Lower lobe of right lung (tissue), 2 donors: ENCODE results near the gene PTPN11. TPM values are rescaled to one million over a fixed set of nuclear protein-coding genes. Genes with fewer than 3 reads are reported as not detected.

Experiments
- ATAC-seq, 2 donors: fragments of 200-7000 bp; cut with Tn5 transposase; one replicate each; pipeline ENCODE4 v1.9.1; 2020 to 2022; ENCODE audit warnings: mild to moderate bottlenecking in 2 of 2, moderate library complexity in 2 of 2
- DNase-seq: peaks from one replicate; pipeline ENCODE4 v3.0.0-alpha.2; 2020
- H3K27ac ChIP-seq: fragments of 200-600 bp; one replicate; pipeline ENCODE4 v1.8.0; 2022
- H3K27me3 ChIP-seq: fragments of 200-600 bp; one replicate; pipeline ENCODE4 v1.8.0; 2022; ENCODE audit warnings: low read depth
- H3K36me3 ChIP-seq: fragments of 200-600 bp; one replicate; pipeline ENCODE4 v1.8.0; 2022; ENCODE audit warnings: mild to moderate bottlenecking
- H3K4me1 ChIP-seq: fragments of 200-600 bp; one replicate; pipeline ENCODE4 v1.8.0; 2022
- H3K4me3 ChIP-seq: fragments of 200-600 bp; one replicate; pipeline ENCODE4 v1.8.0; 2022; ENCODE audit warnings: mild to moderate bottlenecking
- H3K9me3 ChIP-seq: fragments of 200-600 bp; one replicate; pipeline ENCODE4 v1.8.0; 2022
- intact Hi-C: fragments of 100-400 bp; cut with DNase I; formaldehyde crosslinking; loops from one replicate; pipeline ENCODE4 v1.11.0; 2022
- total RNA-seq: library from RNA; stranded (reverse); fragmentation: NEBNext Ultra II Directional; extraction: Animal tissue kit (Norgen Biotek cat#: 25700); gene quantifications from one replicate; pipeline ENCODE4 v1.2.1, GENCODE V29; 2021
- TF ChIP-seq, protein P1 (sequence below): fragments of 200-600 bp; IDR thresholded peaks from one replicate; pipeline ENCODE4 v1.8.0; 2022; ENCODE audit warnings: antibody characterized with exemption, mild to moderate bottlenecking
- donor health status: DM: no; HTN: yes; CAD: no; lungs with severe emphysema.

PTPN11 gene
- total RNA-seq, 1 donor from 2014 or later: 87.5 TPM

DNA sequence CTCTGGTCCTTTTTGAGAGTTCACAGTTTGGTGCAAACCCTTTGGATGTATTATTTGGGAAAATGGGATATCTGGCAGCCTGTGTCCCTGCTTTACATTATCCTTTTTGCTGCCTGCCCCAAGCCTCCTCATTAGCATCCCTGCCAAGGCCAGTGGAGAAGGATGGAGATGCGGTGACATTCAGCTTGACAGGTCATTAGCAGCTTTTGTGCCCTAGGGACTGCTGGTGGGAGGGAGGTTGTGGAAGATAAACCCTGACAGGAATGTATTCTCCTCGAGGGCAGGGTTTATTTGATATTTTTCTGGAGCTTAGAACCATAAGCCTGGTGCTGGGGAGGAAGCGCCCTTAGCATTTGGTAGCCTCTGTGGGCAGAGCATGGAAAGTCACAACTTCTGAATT lies 49.3 kb downstream of the PTPN11 start:
- no peak for ATAC-seq
- DNase-seq: no peak
- TF ChIP-seq, protein P1, sequence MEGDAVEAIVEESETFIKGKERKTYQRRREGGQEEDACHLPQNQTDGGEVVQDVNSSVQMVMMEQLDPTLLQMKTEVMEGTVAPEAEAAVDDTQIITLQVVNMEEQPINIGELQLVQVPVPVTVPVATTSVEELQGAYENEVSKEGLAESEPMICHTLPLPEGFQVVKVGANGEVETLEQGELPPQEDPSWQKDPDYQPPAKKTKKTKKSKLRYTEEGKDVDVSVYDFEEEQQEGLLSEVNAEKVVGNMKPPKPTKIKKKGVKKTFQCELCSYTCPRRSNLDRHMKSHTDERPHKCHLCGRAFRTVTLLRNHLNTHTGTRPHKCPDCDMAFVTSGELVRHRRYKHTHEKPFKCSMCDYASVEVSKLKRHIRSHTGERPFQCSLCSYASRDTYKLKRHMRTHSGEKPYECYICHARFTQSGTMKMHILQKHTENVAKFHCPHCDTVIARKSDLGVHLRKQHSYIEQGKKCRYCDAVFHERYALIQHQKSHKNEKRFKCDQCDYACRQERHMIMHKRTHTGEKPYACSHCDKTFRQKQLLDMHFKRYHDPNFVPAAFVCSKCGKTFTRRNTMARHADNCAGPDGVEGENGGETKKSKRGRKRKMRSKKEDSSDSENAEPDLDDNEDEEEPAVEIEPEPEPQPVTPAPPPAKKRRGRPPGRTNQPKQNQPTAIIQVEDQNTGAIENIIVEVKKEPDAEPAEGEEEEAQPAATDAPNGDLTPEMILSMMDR: no peak
- Histone ChIP-seq H3K27me3 (no peaks in the 10 kb centered on the region), H3K36me3 (peaks cover 21% of the 10 kb centered on the region), H3K4me1 (no peaks in the 10 kb centered on the region), H3K4me3 (no peak overlapping the region), H3K9me3 (no peaks in the 10 kb centered on the region), H3K27ac (no peak overlapping the region)
- intact Hi-C loops: no loop called here

DNA sequence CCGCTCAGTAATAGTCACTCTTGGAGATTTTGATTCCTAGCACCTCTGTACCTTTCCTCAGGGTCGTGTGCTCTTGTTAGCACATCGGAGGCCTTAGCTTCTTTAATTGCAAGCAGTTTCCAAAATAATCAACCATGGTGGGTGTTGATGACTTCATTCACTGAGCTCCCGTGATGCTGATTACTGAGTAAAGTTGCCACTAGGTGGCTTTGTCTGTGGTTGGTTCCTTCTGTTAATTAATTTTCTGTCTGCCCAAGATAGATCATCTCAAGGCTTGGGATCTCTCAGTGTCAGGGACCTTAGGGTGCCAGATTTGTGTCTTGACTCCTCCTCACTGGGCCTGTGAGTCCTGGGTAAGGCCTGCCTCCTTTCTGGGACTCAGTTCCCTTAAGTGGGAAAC lies 54.3 kb downstream of the PTPN11 start:
- no peak for ATAC-seq

DNA sequence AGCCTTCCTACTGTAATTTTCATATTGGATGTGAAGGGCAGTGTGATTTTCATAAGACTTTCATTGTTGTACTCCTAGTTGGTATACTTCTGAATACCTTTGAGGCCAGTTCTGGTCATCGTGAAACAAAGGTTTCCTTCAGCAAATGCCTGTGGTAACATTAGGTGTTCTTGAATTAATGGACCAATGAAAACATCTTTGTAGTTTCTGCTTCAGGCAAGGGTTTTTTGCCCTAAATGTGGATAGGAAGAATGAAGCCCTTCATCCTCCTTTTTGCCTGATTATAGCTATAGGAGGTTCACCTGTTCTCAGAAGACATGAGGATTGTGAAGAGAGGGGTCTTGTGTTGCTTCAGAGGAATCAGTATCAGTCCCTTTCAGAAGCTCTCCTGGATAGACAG lies 60.7 kb downstream of the PTPN11 start:
- no peak overlapping the region for H3K4me3 ChIP-seq
- TF ChIP-seq, protein P1: no peak
- no peaks in the 10 kb centered on the region for H3K27me3 ChIP-seq
- H3K4me1 ChIP-seq: no peaks in the 10 kb centered on the region
- intact Hi-C loops: no loop called here
- no peaks in the 10 kb centered on the region for H3K9me3 ChIP-seq
- H3K36me3 ChIP-seq: peaks cover 99% of the 10 kb centered on the region
- DNase-seq (no peak), ATAC-seq (no peak)
- no peak overlapping the region for H3K27ac ChIP-seq

More for the DNA sequence above, 54.3 kb downstream of the PTPN11 start:
- Histone ChIP-seq H3K4me3 (no peak overlapping the region), H3K4me1 (no peaks in the 10 kb centered on the region), H3K36me3 (peaks cover 68% of the 10 kb centered on the region), H3K27me3 (no peaks in the 10 kb centered on the region), H3K9me3 (no peaks in the 10 kb centered on the region), H3K27ac (no peak overlapping the region)
- intact Hi-C loops: no loop called here
- TF ChIP-seq, protein P1: no peak
- no peak for DNase-seq

DNA sequence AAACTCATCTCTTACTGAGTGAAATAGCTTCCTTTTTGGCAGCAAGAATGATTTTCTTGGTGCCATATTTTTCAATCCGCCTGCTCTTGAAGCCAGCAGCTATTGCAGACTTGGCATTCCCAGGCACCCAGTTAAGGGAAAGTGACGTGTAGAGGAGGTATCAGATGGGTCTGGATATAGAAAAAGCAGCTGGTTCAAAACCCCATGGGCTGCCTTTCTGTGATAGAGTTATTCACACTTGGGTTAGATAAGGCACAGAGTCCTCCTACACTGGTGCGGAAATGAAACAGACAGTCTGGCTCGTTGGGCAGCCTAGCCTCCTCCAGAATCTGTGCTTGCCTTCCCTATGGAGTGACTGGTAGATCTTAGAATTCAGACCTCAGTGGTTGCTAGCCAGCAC lies 62.2 kb downstream of the PTPN11 start:
- Histone ChIP-seq H3K27ac (no peak overlapping the region), H3K9me3 (no peaks in the 10 kb centered on the region), H3K4me3 (no peak overlapping the region), H3K4me1 (no peaks in the 10 kb centered on the region), H3K36me3 (peaks cover 98% of the 10 kb centered on the region), H3K27me3 (no peaks in the 10 kb centered on the region)
- ATAC-seq: no peak
- TF ChIP-seq, protein P1: no peak
- no peak for DNase-seq
- intact Hi-C loops: no loop called here

DNA sequence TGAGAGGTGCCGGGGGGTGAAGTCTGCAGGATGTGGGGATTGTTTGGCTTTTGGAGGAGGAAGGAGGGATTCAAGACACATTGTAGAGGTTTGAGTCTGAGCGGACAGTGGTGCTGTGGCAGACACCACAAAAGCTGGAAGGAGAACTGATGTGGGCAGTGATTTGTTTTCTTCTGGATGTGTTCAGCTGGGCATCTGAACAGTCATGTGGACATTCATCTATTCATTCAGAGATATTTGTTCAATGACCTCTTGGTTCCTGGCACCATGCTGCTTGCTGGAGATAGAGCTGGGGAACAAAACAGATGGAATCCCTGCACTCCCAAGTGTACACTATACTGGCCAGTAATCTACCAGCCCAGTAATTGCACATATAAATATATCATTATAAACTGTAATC lies 64.0 kb downstream of the PTPN11 start:
- TF ChIP-seq, protein P1: no peak
- Histone ChIP-seq H3K9me3 (no peaks in the 10 kb centered on the region), H3K4me3 (no peak overlapping the region), H3K27me3 (no peaks in the 10 kb centered on the region), H3K4me1 (no peaks in the 10 kb centered on the region), H3K36me3 (peaks cover 98% of the 10 kb centered on the region), H3K27ac (no peak overlapping the region)
- DNase-seq (no peak), ATAC-seq (no peak)
- intact Hi-C loops: no loop called here

DNA sequence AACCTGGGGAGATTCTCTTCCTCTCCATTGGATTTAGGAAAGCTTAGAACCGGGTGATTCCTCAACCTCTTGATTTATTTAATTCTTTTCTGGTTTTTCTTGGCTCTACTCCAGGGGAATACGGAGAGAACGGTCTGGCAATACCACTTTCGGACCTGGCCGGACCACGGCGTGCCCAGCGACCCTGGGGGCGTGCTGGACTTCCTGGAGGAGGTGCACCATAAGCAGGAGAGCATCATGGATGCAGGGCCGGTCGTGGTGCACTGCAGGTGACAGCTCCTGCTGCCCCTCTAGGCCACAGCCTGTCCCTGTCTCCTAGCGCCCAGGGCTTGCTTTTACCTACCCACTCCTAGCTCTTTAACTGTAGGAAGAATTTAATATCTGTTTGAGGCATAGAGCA lies 67.6 kb downstream of the PTPN11 start:
- Histone ChIP-seq H3K27me3 (no peaks in the 10 kb centered on the region), H3K4me1 (no peaks in the 10 kb centered on the region), H3K9me3 (no peaks in the 10 kb centered on the region), H3K36me3 (peaks cover 99% of the 10 kb centered on the region), H3K4me3 (no peak overlapping the region), H3K27ac (no peak overlapping the region)
- DNase-seq (no peak), ATAC-seq (no peak)
- intact Hi-C loops: no loop called here
- TF ChIP-seq, protein P1: no peak
